B cell (primary cell): Measurements from ENCODE around the gene CENPP.

Experiments used
- EZH2 ChIP-seq: IDR thresholded peaks from 2 replicates; pipeline ENCODE4 v1.6.1; 2012; ENCODE audit warnings: borderline replicate concordance, low read depth, mild to moderate bottlenecking, moderate library complexity, low read length; ENCODE audit not compliant: insufficient read depth, poor library complexity, severe bottlenecking
- TF ChIP-seq, protein P1 (sequence below): fragments of 200-600 bp; IDR thresholded peaks from one replicate; pipeline ENCODE4 v1.8.0; 2022; ENCODE audit warnings: antibody characterized with exemption, mild to moderate bottlenecking

DNA sequence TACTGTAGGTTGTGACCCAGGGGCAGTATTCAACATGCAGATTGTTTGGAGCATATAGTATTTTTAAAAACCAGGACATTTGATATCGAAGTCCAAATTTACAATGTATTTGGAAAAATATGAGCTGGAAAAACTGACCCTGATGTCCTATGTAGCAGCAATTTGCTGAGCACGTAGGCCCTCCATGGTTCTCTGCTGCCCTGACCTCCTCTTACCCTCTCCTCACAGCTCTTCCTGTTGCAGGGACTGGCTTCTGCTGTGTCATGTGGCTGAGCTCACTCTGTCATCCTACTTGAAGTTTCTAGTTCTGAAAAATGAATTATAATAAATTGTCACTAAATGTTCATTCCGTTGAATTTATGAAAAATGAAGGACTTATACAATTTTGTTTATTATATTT, 160.6 kb downstream of the CENPP start:
- TF ChIP-seq, protein P1, sequence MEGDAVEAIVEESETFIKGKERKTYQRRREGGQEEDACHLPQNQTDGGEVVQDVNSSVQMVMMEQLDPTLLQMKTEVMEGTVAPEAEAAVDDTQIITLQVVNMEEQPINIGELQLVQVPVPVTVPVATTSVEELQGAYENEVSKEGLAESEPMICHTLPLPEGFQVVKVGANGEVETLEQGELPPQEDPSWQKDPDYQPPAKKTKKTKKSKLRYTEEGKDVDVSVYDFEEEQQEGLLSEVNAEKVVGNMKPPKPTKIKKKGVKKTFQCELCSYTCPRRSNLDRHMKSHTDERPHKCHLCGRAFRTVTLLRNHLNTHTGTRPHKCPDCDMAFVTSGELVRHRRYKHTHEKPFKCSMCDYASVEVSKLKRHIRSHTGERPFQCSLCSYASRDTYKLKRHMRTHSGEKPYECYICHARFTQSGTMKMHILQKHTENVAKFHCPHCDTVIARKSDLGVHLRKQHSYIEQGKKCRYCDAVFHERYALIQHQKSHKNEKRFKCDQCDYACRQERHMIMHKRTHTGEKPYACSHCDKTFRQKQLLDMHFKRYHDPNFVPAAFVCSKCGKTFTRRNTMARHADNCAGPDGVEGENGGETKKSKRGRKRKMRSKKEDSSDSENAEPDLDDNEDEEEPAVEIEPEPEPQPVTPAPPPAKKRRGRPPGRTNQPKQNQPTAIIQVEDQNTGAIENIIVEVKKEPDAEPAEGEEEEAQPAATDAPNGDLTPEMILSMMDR = no peak
- no peak for TF ChIP-seq EZH2
